HEK293 (cell line): ENCODE data around the gene MTMR12.

Experiments used
- CTCF ChIA-PET: fragments of 350-600 bp; formaldehyde crosslinking; extraction: SDS; loops from one replicate; lab custom pipeline; 2021; ENCODE audit warnings: antibody characterized with exemption; lab: Yijun Ruan, JAX
- POLR2A ChIA-PET: fragments of 300-600 bp; formaldehyde crosslinking; extraction: SDS; loops from one replicate; lab custom pipeline; 2020; ENCODE audit warnings: antibody characterized with exemption, inconsistent platforms; lab: Yijun Ruan, JAX
- H3K27ac ChIP-seq: fragments of 200-500 bp; sonication (Bioruptor generic); 2 replicates; pipeline ENCODE4 v1.5.1; 2014; ENCODE audit warnings: low read depth, low read length, control low read depth, inconsistent platforms; ENCODE audit errors: extremely low read depth
- H3K36me3 ChIP-seq, 2 experiments: fragments of 200-500 bp in 1 of 2; sonication (Bioruptor generic) in 1 of 2; 1 replicate in 1 of 2; 2 replicates in 1 of 2; pipeline ENCODE4 v1.5.1; 2014 to 2017; ENCODE audit warnings: inconsistent platforms in 2 of 2, low read length in 2 of 2; ENCODE audit not compliant: control insufficient read depth in 2 of 2, insufficient read depth in 1 of 2
- H3K4me1 ChIP-seq: fragments of 200-500 bp; sonication (Bioruptor generic); 2 replicates; pipeline ENCODE4 v1.5.1; 2014; ENCODE audit warnings: mild to moderate bottlenecking, low read length, inconsistent platforms; ENCODE audit not compliant: control insufficient read depth, insufficient read depth
- H3K4me3 ChIP-seq: 2 replicates; pipeline ENCODE4 v1.5.1; 2011; ENCODE audit warnings: low read depth, mild to moderate bottlenecking, control low read depth, low read length, moderate library complexity
- H3K9me3 ChIP-seq: fragments of 200-500 bp; sonication (Bioruptor generic); 2 replicates; pipeline ENCODE4 v1.5.1; 2014; ENCODE audit warnings: low read depth, low read length, inconsistent platforms; ENCODE audit not compliant: control insufficient read depth, insufficient read depth
- FEZF1 ChIP-seq: fragments of 450-650 bp; formaldehyde crosslinking; IDR thresholded peaks from 2 replicates; pipeline ENCODE4 v1.5.1; 2016; ENCODE audit warnings: missing biosample characterization, missing genetic modification characterization
- GLI2 ChIP-seq: fragments of 450-650 bp; formaldehyde crosslinking; IDR thresholded peaks from 2 replicates; pipeline ENCODE4; 2017; ENCODE audit warnings: missing biosample characterization, missing genetic modification characterization, low read depth, borderline replicate concordance
- GLIS2 ChIP-seq: fragments of 450-650 bp; formaldehyde crosslinking; IDR thresholded peaks from 2 replicates; pipeline ENCODE4 v1.5.1; 2016; ENCODE audit warnings: missing biosample characterization, missing genetic modification characterization
- HOXC10 ChIP-seq: sonication (generic); formaldehyde crosslinking; IDR thresholded peaks from 2 replicates; pipeline ENCODE4 v1.8.1; 2023; ENCODE audit warnings: mild to moderate bottlenecking, missing genetic modification reagents
- KLF10 ChIP-seq: fragments of 450-650 bp; IDR thresholded peaks from 2 replicates; pipeline ENCODE4 v1.5.1; 2018; ENCODE audit warnings: missing biosample characterization, mild to moderate bottlenecking, missing genetic modification characterization
- KLF7 ChIP-seq: fragments of 450-650 bp; formaldehyde crosslinking; IDR thresholded peaks from 2 replicates; pipeline ENCODE4 v1.5.1; 2016; ENCODE audit warnings: missing biosample characterization, missing genetic modification characterization, borderline replicate concordance
- MYNN ChIP-seq: fragments of 450-650 bp; formaldehyde crosslinking; IDR thresholded peaks from 2 replicates; pipeline ENCODE4 v1.5.1; 2016; ENCODE audit warnings: missing biosample characterization, missing genetic modification characterization, borderline replicate concordance
- TRIM28 ChIP-seq: IDR thresholded peaks from 2 replicates; pipeline ENCODE4 v1.6.1; 2011; ENCODE audit warnings: low read length, control low read depth, borderline replicate concordance
- YY2 ChIP-seq: fragments of 450-650 bp; formaldehyde crosslinking; IDR thresholded peaks from 2 replicates; pipeline ENCODE4 v1.5.1; 2016; ENCODE audit warnings: missing biosample characterization, missing genetic modification characterization
- ZBTB48 ChIP-seq: fragments of 450-650 bp; formaldehyde crosslinking; IDR thresholded peaks from 2 replicates; pipeline ENCODE4 v1.5.1; 2016; ENCODE audit warnings: missing biosample characterization, missing genetic modification characterization
- ZBTB8A ChIP-seq: fragments of 450-650 bp; formaldehyde crosslinking; IDR thresholded peaks from 2 replicates; pipeline ENCODE4 v1.5.1; 2016; ENCODE audit warnings: missing biosample characterization, missing genetic modification characterization
- ZFP69B ChIP-seq: fragments of 450-650 bp; formaldehyde crosslinking; IDR thresholded peaks from 2 replicates; pipeline ENCODE4 v1.5.1; 2016; ENCODE audit warnings: missing biosample characterization, missing genetic modification characterization
- ZNF10 ChIP-seq: fragments of 450-650 bp; formaldehyde crosslinking; IDR thresholded peaks from 2 replicates; pipeline ENCODE4 v1.5.1; 2017; ENCODE audit warnings: missing biosample characterization, missing genetic modification characterization
- ZNF121 ChIP-seq: fragments of 450-650 bp; formaldehyde crosslinking; IDR thresholded peaks from 2 replicates; pipeline ENCODE4 v1.5.1; 2016; ENCODE audit warnings: missing biosample characterization, missing genetic modification characterization
- ZNF138 ChIP-seq: fragments of 450-650 bp; formaldehyde crosslinking; IDR thresholded peaks from 2 replicates; pipeline ENCODE4 v1.5.1; 2016; ENCODE audit warnings: missing biosample characterization, missing genetic modification characterization, borderline replicate concordance
- ZNF214 ChIP-seq: fragments of 450-650 bp; formaldehyde crosslinking; IDR thresholded peaks from 2 replicates; pipeline ENCODE4 v1.5.1; 2017; ENCODE audit warnings: missing biosample characterization, mild to moderate bottlenecking, missing genetic modification characterization, borderline replicate concordance
- ZNF302 ChIP-seq: fragments of 450-650 bp; formaldehyde crosslinking; IDR thresholded peaks from 2 replicates; pipeline ENCODE4 v1.5.1; 2016; ENCODE audit warnings: missing biosample characterization, missing genetic modification characterization, low read depth
- ZNF311 ChIP-seq: fragments of 450-650 bp; formaldehyde crosslinking; IDR thresholded peaks from 2 replicates; pipeline ENCODE4 v1.5.1; 2017; ENCODE audit warnings: missing biosample characterization, missing genetic modification characterization, borderline replicate concordance
- ZNF404 ChIP-seq: fragments of 450-650 bp; formaldehyde crosslinking; IDR thresholded peaks from 2 replicates; pipeline ENCODE4 v1.5.1; 2017; ENCODE audit warnings: missing biosample characterization, missing genetic modification characterization
- ZNF544 ChIP-seq: fragments of 450-650 bp; formaldehyde crosslinking; IDR thresholded peaks from 2 replicates; pipeline ENCODE4 v1.5.0; 2017; ENCODE audit warnings: missing biosample characterization, missing genetic modification characterization
- ZNF623 ChIP-seq: fragments of 450-650 bp; formaldehyde crosslinking; IDR thresholded peaks from 2 replicates; pipeline ENCODE4 v1.5.1; 2016; ENCODE audit warnings: missing biosample characterization, missing genetic modification characterization
- ZNF626 ChIP-seq: fragments of 450-650 bp; sonication (Bioruptor Pico); formaldehyde crosslinking; IDR thresholded peaks from 2 replicates; pipeline ENCODE4 v1.5.1; 2018; ENCODE audit warnings: missing biosample characterization, missing genetic modification characterization, inconsistent platforms
- ZNF664 ChIP-seq: fragments of 450-650 bp; formaldehyde crosslinking; IDR thresholded peaks from 2 replicates; pipeline ENCODE4 v1.5.1; 2016; ENCODE audit warnings: missing biosample characterization, missing genetic modification characterization
- ZNF707 ChIP-seq: fragments of 450-650 bp; formaldehyde crosslinking; IDR thresholded peaks from 2 replicates; pipeline ENCODE4 v1.5.1; 2016; ENCODE audit warnings: missing biosample characterization, missing genetic modification characterization
- ZSCAN30 ChIP-seq: fragments of 450-650 bp; IDR thresholded peaks from 2 replicates; pipeline ENCODE4 v1.5.1; 2018; ENCODE audit warnings: missing biosample characterization, mild to moderate bottlenecking, missing genetic modification characterization, moderate library complexity
- TF ChIP-seq, protein P1 (sequence below): fragments of 450-650 bp; formaldehyde crosslinking; IDR thresholded peaks from 2 replicates; pipeline ENCODE4 v1.5.1; 2017; ENCODE audit warnings: missing biosample characterization, missing genetic modification characterization
- TF ChIP-seq, protein P2 (sequence below): fragments of 450-650 bp; formaldehyde crosslinking; IDR thresholded peaks from 2 replicates; pipeline ENCODE4 v1.5.1; 2016; ENCODE audit warnings: missing biosample characterization, missing genetic modification characterization
- TF ChIP-seq, protein P3 (sequence below): fragments of 450-650 bp; formaldehyde crosslinking; IDR thresholded peaks from 2 replicates; pipeline ENCODE4 v1.5.1; 2016; ENCODE audit warnings: missing biosample characterization, missing genetic modification characterization
- TF ChIP-seq, protein P4 (sequence below): fragments of 450-650 bp; formaldehyde crosslinking; IDR thresholded peaks from 2 replicates; pipeline ENCODE4 v1.5.1; 2017; ENCODE audit warnings: missing biosample characterization, missing genetic modification characterization
- TF ChIP-seq, protein P5 (sequence below): fragments of 450-650 bp; formaldehyde crosslinking; IDR thresholded peaks from 2 replicates; pipeline ENCODE4 v1.5.1; 2016; ENCODE audit warnings: missing biosample characterization, missing genetic modification characterization

The MTMR12 gene

DNA sequence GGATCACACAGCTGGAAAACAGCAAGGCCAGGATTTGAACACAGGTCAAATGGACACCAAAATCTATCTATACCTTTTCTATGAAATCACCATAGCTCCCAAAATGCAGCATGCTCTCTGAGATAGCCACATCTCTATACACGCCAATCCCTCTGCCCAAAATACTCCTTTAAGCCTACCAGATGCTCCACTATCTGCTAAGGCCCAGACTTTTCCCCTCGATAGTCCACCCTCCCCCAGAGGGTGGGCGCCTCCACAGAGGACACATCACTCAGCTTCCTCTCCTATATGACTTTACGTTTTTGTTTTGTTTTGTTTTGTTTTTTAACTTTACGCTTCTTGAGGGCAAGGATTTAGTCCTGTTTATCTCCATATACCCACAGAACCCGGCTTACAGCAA is 46.8 kb downstream of the MTMR12 start:
- Histone ChIP-seq H3K9me3 (no peaks in the 10 kb centered on the region), H3K36me3 (peaks cover 81 to 83% of the 10 kb centered on the region in 2 experiments), H3K4me3 (no peak overlapping the region), H3K4me1 (no peaks in the 10 kb centered on the region), H3K27ac (no peak overlapping the region)
- POLR2A ChIA-PET, result no interaction called here
- CTCF ChIA-PET, result no interaction called here
- TF ChIP-seq FEZF1 (no peak), ZSCAN30 (no peak), ZFP69B (tag by site-specific recombination) (no peak), ZNF623 (no peak), ZBTB48 (tag by site-specific recombination) (no peak), ZNF121 (tag by site-specific recombination) (no peak), ZNF626 (tag by site-specific recombination) (no peak), TRIM28 (no peak), ZNF214 (tag by site-specific recombination) (no peak), ZNF311 (tag by site-specific recombination) (no peak), ZNF10 (tag by site-specific recombination) (no peak), MYNN (no peak), YY2 (tag by site-specific recombination) (no peak), ZNF138 (tag by site-specific recombination) (no peak), KLF7 (tag by site-specific recombination) (no peak), ZBTB8A (no peak)
- TF ChIP-seq, protein P1, sequence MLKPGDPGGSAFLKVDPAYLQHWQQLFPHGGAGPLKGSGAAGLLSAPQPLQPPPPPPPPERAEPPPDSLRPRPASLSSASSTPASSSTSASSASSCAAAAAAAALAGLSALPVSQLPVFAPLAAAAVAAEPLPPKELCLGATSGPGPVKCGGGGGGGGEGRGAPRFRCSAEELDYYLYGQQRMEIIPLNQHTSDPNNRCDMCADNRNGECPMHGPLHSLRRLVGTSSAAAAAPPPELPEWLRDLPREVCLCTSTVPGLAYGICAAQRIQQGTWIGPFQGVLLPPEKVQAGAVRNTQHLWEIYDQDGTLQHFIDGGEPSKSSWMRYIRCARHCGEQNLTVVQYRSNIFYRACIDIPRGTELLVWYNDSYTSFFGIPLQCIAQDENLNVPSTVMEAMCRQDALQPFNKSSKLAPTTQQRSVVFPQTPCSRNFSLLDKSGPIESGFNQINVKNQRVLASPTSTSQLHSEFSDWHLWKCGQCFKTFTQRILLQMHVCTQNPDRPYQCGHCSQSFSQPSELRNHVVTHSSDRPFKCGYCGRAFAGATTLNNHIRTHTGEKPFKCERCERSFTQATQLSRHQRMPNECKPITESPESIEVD (tag by site-specific recombination), result no peak
- TF ChIP-seq, protein P2, sequence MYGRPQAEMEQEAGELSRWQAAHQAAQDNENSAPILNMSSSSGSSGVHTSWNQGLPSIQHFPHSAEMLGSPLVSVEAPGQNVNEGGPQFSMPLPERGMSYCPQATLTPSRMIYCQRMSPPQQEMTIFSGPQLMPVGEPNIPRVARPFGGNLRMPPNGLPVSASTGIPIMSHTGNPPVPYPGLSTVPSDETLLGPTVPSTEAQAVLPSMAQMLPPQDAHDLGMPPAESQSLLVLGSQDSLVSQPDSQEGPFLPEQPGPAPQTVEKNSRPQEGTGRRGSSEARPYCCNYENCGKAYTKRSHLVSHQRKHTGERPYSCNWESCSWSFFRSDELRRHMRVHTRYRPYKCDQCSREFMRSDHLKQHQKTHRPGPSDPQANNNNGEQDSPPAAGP, result no peak

DNA sequence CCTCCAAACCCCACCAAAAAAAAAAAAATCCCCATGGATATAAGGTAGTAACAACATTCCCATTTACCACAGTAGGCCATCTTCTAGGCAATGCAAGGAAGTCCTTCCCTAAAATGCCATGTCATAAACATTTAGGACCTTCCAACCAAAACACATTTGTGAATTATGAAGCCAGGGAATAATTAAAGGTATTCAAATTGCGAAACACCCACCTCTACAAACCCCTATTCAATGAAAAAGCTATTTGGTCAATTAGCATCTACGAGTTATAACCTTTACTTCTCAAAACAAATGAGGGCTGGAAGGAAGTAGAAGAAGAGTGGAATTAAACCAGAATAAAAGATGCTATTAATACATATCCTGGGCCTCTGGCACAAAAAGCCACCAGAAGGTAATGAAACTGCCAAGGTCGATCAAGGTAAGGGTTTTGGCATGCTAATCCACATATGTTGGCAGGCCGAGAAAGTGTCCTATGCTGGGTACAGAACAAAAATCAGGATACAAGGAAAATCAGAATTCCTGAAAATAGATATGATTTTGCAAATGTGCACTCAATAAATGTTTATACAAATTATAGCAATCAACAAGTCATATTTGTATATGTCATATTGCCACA is 47.7 kb downstream of the MTMR12 start:
- POLR2A ChIA-PET, result no interaction called here

More for the DNA sequence above, 47.7 kb downstream of the MTMR12 start:
- Histone ChIP-seq H3K4me1 (no peaks in the 10 kb centered on the region), H3K36me3 (peaks cover 77 to 85% of the 10 kb centered on the region in 2 experiments), H3K27ac (no peak overlapping the region), H3K4me3 (no peak overlapping the region), H3K9me3 (no peaks in the 10 kb centered on the region)
- TF ChIP-seq KLF10 (no peak), ZNF544 (no peak), ZNF214 (tag by site-specific recombination) (no peak), ZNF121 (tag by site-specific recombination) (no peak), ZNF302 (no peak), GLIS2 (no peak), GLI2 (tag by site-specific recombination) (no peak), ZNF707 (tag by site-specific recombination) (no peak), ZNF664 (tag by site-specific recombination) (no peak), ZFP69B (tag by site-specific recombination) (no peak), ZNF404 (tag by site-specific recombination) (no peak), HOXC10 (CRISPR knock-in tag) (no peak)
- TF ChIP-seq, protein P3, sequence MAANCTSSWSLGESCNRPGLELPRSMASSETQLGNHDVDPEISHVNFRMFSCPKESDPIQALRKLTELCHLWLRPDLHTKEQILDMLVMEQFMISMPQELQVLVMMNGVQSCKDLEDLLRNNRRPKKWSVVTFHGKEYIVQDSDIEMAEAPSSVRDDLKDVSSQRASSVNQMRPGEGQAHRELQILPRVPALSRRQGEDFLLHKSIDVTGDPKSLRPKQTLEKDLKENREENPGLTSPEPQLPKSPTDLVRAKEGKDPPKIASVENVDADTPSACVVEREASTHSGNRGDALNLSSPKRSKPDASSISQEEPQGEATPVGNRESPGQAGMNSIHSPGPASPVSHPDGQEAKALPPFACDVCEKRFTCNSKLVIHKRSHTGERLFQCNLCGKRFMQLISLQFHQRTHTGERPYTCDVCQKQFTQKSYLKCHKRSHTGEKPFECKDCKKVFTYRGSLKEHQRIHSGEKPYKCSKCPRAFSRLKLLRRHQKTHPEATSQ, result no peak
- TF ChIP-seq, protein P4, sequence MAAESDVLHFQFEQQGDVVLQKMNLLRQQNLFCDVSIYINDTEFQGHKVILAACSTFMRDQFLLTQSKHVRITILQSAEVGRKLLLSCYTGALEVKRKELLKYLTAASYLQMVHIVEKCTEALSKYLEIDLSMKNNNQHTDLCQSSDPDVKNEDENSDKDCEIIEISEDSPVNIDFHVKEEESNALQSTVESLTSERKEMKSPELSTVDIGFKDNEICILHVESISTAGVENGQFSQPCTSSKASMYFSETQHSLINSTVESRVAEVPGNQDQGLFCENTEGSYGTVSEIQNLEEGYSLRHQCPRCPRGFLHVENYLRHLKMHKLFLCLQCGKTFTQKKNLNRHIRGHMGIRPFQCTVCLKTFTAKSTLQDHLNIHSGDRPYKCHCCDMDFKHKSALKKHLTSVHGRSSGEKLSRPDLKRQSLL, result no peak
- TF ChIP-seq, protein P5, sequence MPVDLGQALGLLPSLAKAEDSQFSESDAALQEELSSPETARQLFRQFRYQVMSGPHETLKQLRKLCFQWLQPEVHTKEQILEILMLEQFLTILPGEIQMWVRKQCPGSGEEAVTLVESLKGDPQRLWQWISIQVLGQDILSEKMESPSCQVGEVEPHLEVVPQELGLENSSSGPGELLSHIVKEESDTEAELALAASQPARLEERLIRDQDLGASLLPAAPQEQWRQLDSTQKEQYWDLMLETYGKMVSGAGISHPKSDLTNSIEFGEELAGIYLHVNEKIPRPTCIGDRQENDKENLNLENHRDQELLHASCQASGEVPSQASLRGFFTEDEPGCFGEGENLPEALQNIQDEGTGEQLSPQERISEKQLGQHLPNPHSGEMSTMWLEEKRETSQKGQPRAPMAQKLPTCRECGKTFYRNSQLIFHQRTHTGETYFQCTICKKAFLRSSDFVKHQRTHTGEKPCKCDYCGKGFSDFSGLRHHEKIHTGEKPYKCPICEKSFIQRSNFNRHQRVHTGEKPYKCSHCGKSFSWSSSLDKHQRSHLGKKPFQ (tag by site-specific recombination), result no peak
- CTCF ChIA-PET, result interaction anchor here (0.6 kb wide), 1 partner anchor 41 kb away, joined by 4 read pairs; no protein-coding TSS in a partner anchor
